Measurements from ENCODE around the gene LSP1.

LSP1 gene

GRCh38 chr11:1890856-1891830 lies 38.3 kb downstream of the LSP1 start:
- ATAC-seq = no peak
- peak; percentile 69; the same call in 1 of the 2 replicates for TF ChIP-seq ZNF70 (CRISPR knock-in tag; IDR thresholded peaks at IDR 0.05)
- TF ChIP-seq, protein P1, sequence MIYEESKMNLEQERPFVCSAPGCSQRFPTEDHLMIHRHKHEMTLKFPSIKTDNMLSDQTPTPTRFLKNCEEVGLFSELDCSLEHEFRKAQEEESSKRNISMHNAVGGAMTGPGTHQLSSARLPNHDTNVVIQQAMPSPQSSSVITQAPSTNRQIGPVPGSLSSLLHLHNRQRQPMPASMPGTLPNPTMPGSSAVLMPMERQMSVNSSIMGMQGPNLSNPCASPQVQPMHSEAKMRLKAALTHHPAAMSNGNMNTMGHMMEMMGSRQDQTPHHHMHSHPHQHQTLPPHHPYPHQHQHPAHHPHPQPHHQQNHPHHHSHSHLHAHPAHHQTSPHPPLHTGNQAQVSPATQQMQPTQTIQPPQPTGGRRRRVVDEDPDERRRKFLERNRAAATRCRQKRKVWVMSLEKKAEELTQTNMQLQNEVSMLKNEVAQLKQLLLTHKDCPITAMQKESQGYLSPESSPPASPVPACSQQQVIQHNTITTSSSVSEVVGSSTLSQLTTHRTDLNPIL (CRISPR knock-in tag; IDR thresholded peaks at IDR 0.05; ENCODE audit: low read depth) = no peak

DNA sequence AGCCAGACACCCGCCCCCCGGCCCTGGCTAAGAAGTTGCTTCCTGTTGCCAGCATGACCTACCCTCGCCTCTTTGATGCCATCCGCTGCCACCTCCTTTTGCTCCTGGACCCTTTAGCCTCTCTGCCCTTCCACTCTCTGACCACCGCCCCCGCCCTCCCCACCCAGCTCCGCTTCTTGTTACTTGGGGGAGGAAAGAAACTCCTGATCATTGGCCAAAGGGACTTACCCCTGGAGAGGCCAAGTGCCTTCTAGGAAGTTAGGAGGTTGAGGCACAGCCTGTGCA lies 38.9 kb downstream of the LSP1 start, which contains the start of gene PRR33:
PRR33 (minus strand) TSS at position 65 of the 285 bp plus-strand sequence. CDS start 1,311 bp downstream, outside the sequence.
- TF ChIP-seq, protein P1 (CRISPR knock-in tag; IDR thresholded peaks at IDR 0.05; ENCODE audit: low read depth) = no peak
- no peak for TF ChIP-seq ZNF70 (CRISPR knock-in tag; IDR thresholded peaks at IDR 0.05)
- ATAC-seq = no peak

GRCh38 chr11:1892116-1892515 lies 39.2 kb downstream of the LSP1 start:
- ATAC-seq = no peak
- TF ChIP-seq ZFP30 (CRISPR knock-in tag; IDR thresholded peaks at IDR 0.05) (no peak), RARB (CRISPR knock-in tag; IDR thresholded peaks at IDR 0.05) (no peak), CSDC2 (CRISPR knock-in tag; IDR thresholded peaks at IDR 0.05) (no peak), ZFP3 (CRISPR knock-in tag; IDR thresholded peaks at IDR 0.05) (no peak), ESRRG (CRISPR knock-in tag; IDR thresholded peaks at IDR 0.05) (no peak), SNAI2 (CRISPR knock-in tag; IDR thresholded peaks at IDR 0.05) (no peak), ZC3H10 (CRISPR knock-in tag; IDR thresholded peaks at IDR 0.05) (no peak)

DNA sequence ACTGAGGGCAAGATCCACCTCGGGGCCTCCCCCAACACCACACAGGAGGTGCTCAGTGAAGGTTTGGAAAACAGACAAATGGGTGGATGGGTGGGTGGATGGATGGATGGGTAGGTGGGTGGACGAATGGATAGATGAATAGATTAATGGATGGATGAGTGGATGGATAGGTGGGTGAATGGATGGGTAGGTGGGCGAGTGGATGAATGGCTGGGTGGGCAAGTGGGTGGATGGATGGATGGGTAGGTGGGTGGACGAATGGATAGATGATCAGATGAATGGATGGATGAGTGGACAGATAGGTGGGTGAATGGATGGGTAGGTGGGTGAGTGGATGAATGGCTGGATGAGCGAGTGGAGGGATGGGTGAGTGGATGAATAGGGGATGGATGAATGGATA lies 39.7 kb downstream of the LSP1 start:
- no peak for TF ChIP-seq ESRRG (CRISPR knock-in tag; IDR thresholded peaks at IDR 0.05)
- no peak for TF ChIP-seq CSDC2 (CRISPR knock-in tag; IDR thresholded peaks at IDR 0.05)
- TF ChIP-seq TCF4 (CRISPR knock-in tag; IDR thresholded peaks at IDR 0.05; ENCODE audit: borderline replicate concordance) = no peak
- no peak for ATAC-seq

GRCh38 chr11:1893581-1894359 lies 40.9 kb downstream of the LSP1 start:
- ATAC-seq = no peak
- TF ChIP-seq PPARA (CRISPR knock-in tag; IDR thresholded peaks at IDR 0.05; ENCODE audit: borderline replicate concordance) = no peak
- TF ChIP-seq TOX (CRISPR knock-in tag; IDR thresholded peaks at IDR 0.05; ENCODE audit: borderline replicate concordance) = no peak
- no peak for TF ChIP-seq OSR1 (CRISPR knock-in tag; IDR thresholded peaks at IDR 0.05)
- TF ChIP-seq TCF4 (CRISPR knock-in tag; IDR thresholded peaks at IDR 0.05; ENCODE audit: borderline replicate concordance) = no peak
- TF ChIP-seq SNAI2 (CRISPR knock-in tag; IDR thresholded peaks at IDR 0.05) = no peak
- no peak for TF ChIP-seq BACH2 (CRISPR knock-in tag; IDR thresholded peaks at IDR 0.05; ENCODE audit: borderline replicate concordance)
- TF ChIP-seq RARB (CRISPR knock-in tag; IDR thresholded peaks at IDR 0.05) = no peak
- TF ChIP-seq GLIS3 (CRISPR knock-in tag; IDR thresholded peaks at IDR 0.05) = no peak
- TF ChIP-seq ESRRG (CRISPR knock-in tag; IDR thresholded peaks at IDR 0.05) = no peak
- TF ChIP-seq, protein P1 (CRISPR knock-in tag; IDR thresholded peaks at IDR 0.05; ENCODE audit: low read depth) = no peak
- no peak for TF ChIP-seq CSDC2 (CRISPR knock-in tag; IDR thresholded peaks at IDR 0.05)
- no peak for TF ChIP-seq POU6F1 (CRISPR knock-in tag; IDR thresholded peaks at IDR 0.05; ENCODE audit: borderline replicate concordance, low read depth)
- no peak for TF ChIP-seq ZFP30 (CRISPR knock-in tag; IDR thresholded peaks at IDR 0.05)
- no peak for TF ChIP-seq ARNTL (CRISPR knock-in tag; IDR thresholded peaks at IDR 0.05; ENCODE audit: borderline replicate concordance, low read depth)
- TF ChIP-seq PATZ1 (CRISPR knock-in tag; IDR thresholded peaks at IDR 0.05; ENCODE audit: borderline replicate concordance) = no peak
- TF ChIP-seq CSRNP3 (CRISPR knock-in tag; IDR thresholded peaks at IDR 0.05) = no peak
- TF ChIP-seq ZNF565 (CRISPR knock-in tag; conservative IDR thresholded peaks at IDR 0.05; ENCODE audit: low read depth) = no peak

Data from SK-N-SH treated with all-trans-retinoic acid at 6 μM for 48 hours (cell line).